CD14-positive monocyte (primary cell): ENCODE data around the gene ATP5F1D. TPM values are rescaled to one million over a fixed set of nuclear protein-coding genes. Genes with fewer than 3 reads are reported as not detected.

Experiments
- DNase-seq, 3 donors: peaks; one replicate each; pipeline ENCODE4 v3.0.0-alpha.2; 2011 to 2022
- H2AFZ ChIP-seq: 2 replicates; pipeline ENCODE4 v1.6.0; 2012; ENCODE audit warnings: mild to moderate bottlenecking, low read depth, low read length, inconsistent platforms; ENCODE audit not compliant: insufficient read depth, poor library complexity, severe bottlenecking
- H3K27ac ChIP-seq, 2 donors: 1 replicate in 1 of 2; 2 replicates in 1 of 2; pipeline ENCODE4 v1.5.1; 2012 to 2013; ENCODE audit warnings: low read length in 2 of 2, control low read depth in 1 of 2, inconsistent platforms in 1 of 2, low read depth in 1 of 2, mild to moderate bottlenecking in 1 of 2
- H3K27me3 ChIP-seq, 2 donors: one replicate each; pipeline versions ENCODE4 v1.6.0 to v1.6.1; 2011 to 2013; ENCODE audit warnings: low read length in 2 of 2; ENCODE audit not compliant: control insufficient read depth in 2 of 2, insufficient read depth in 2 of 2
- H3K36me3 ChIP-seq, 2 donors: replicated peaks in 1 of 2; 1 replicate in 1 of 2; 2 replicates in 1 of 2; pipeline versions ENCODE4 v1.5.1 to v1.6.1; 2012 to 2013; ENCODE audit warnings: low read length in 2 of 2, control low read depth in 1 of 2, inconsistent platforms in 1 of 2, mild to moderate bottlenecking in 1 of 2; ENCODE audit not compliant: insufficient read depth in 2 of 2, control insufficient read depth in 1 of 2
- H3K4me1 ChIP-seq, 2 donors: 1 replicate in 1 of 2; 2 replicates in 1 of 2; pipeline versions ENCODE4 v1.5.1 to v1.6.1; 2012 to 2013; ENCODE audit warnings: low read length in 2 of 2, control low read depth in 1 of 2, inconsistent platforms in 1 of 2, mild to moderate bottlenecking in 1 of 2, moderate library complexity in 1 of 2; ENCODE audit not compliant: insufficient read depth in 2 of 2, control insufficient read depth in 1 of 2
- H3K4me2 ChIP-seq: replicated peaks from 2 replicates; pipeline ENCODE3; 2012; ENCODE audit warnings: low read length, moderate library complexity, mild to moderate bottlenecking; ENCODE audit not compliant: poor library complexity, severe bottlenecking; ENCODE audit errors: extremely low read depth
- H3K4me3 ChIP-seq, 3 experiments: fragments of 200-600 bp in 1 of 3; sonication (generic) in 1 of 3; replicated peaks in 1 of 3; 1 replicate in 2 of 3; 2 replicates in 1 of 3; pipeline ENCODE4 v1.5.1; 2011 to 2013; ENCODE audit warnings: low read length in 3 of 3, mild to moderate bottlenecking in 3 of 3, control low read depth in 2 of 3, low read depth in 2 of 3, inconsistent platforms in 1 of 3, moderate library complexity in 1 of 3
- H3K79me2 ChIP-seq: 2 replicates; pipeline ENCODE4 v1.6.0; 2012; ENCODE audit warnings: mild to moderate bottlenecking, control low read depth, inconsistent platforms, low read length, moderate library complexity; ENCODE audit not compliant: insufficient read depth
- H3K9ac ChIP-seq: 2 replicates; pipeline ENCODE4 v1.6.0; 2017; ENCODE audit warnings: low read length, mild to moderate bottlenecking; ENCODE audit not compliant: insufficient read depth, poor library complexity, severe bottlenecking
- H3K9me3 ChIP-seq, 2 donors: replicated peaks in 1 of 2; 1 replicate in 1 of 2; 2 replicates in 1 of 2; pipeline versions ENCODE4 v1.5.1 to v1.6.1; 2012 to 2013; ENCODE audit warnings: low read length in 2 of 2, control low read depth in 1 of 2; ENCODE audit not compliant: control insufficient read depth in 1 of 2, insufficient read depth in 1 of 2
- H4K20me1 ChIP-seq: 2 replicates; pipeline ENCODE4 v1.6.0; 2012; ENCODE audit warnings: mild to moderate bottlenecking, low read length, control low read depth, moderate library complexity; ENCODE audit not compliant: insufficient read depth
- H3K27ac Mint-ChIP-seq, 7 donors: one replicate each; pipeline ENCODE4 v1.8.0; 2020; ENCODE audit warnings: mild to moderate bottlenecking in 7 of 7, mixed read lengths in 7 of 7, moderate library complexity in 6 of 7, inconsistent platforms in 2 of 7
- H3K27me3 Mint-ChIP-seq, 3 donors: one replicate each; pipeline ENCODE4 v1.8.0; 2021 to 2022; ENCODE audit warnings: low read depth in 3 of 3, mild to moderate bottlenecking in 3 of 3, mixed read lengths in 3 of 3, moderate library complexity in 3 of 3, inconsistent platforms in 1 of 3
- H3K36me3 Mint-ChIP-seq, 2 donors: one replicate each; pipeline ENCODE4 v1.8.0; 2020; ENCODE audit warnings: mixed read lengths in 2 of 2, inconsistent platforms in 1 of 2, mild to moderate bottlenecking in 1 of 2
- H3K4me1 Mint-ChIP-seq: one replicate; pipeline ENCODE4 v1.8.0; 2020; ENCODE audit warnings: mild to moderate bottlenecking, mixed read lengths
- H3K4me3 Mint-ChIP-seq, 2 donors: one replicate each; pipeline ENCODE4 v1.8.0; 2020; ENCODE audit warnings: mild to moderate bottlenecking in 2 of 2, mixed read lengths in 2 of 2, moderate library complexity in 1 of 2
- H3K9me3 Mint-ChIP-seq, 7 donors: one replicate each; pipeline ENCODE4 v1.8.0; 2020 to 2022; ENCODE audit warnings: mixed read lengths in 7 of 7, mild to moderate bottlenecking in 6 of 7, moderate library complexity in 6 of 7, inconsistent platforms in 2 of 7
- WGBS: methylation state at CpG from one replicate; pipeline ENCODE4 v1.1.5; 2013; ENCODE audit warnings: missing lambda C conversion rate; ENCODE audit not compliant: insufficient coverage; 5-methylcytosine and 5-hydroxymethylcytosine counted together
- intact Hi-C, 2 donors: fragments of 100-400 bp; cut with micrococcal nuclease; formaldehyde crosslinking; loops; one replicate each; pipeline versions ENCODE4 v1.15.0 to v1.15.1; 2023
- polyA plus RNA-seq, 3 donors: library from polyadenylated mRNA; depleted of rRNA in 1 of 3; unstranded in 2 of 3; stranded (reverse) in 1 of 3; fragments of 300-500 nt in 2 of 3; fragments of >200 nt in 1 of 3; fragmentation: Illumina TruSeq in 2 of 3; gene quantifications; 1 replicate in 2 of 3; 2 replicates in 1 of 3; pipeline ENCODE4 v1.2.3, GENCODE V29; 2012 to 2021
- TF ChIP-seq, protein P1 (sequence below): fragments of 200-600 bp; IDR thresholded peaks from one replicate; pipeline ENCODE4 v1.8.0; 2022; ENCODE audit warnings: antibody characterized with exemption, mild to moderate bottlenecking

Gene ATP5F1D
- polyA plus RNA-seq, 3 donors: 122 to 160 (median 143) TPM

GRCh38 chr19:1264801-1265614 lies 23.5 kb downstream of the ATP5F1D start:
- TF ChIP-seq, protein P1, sequence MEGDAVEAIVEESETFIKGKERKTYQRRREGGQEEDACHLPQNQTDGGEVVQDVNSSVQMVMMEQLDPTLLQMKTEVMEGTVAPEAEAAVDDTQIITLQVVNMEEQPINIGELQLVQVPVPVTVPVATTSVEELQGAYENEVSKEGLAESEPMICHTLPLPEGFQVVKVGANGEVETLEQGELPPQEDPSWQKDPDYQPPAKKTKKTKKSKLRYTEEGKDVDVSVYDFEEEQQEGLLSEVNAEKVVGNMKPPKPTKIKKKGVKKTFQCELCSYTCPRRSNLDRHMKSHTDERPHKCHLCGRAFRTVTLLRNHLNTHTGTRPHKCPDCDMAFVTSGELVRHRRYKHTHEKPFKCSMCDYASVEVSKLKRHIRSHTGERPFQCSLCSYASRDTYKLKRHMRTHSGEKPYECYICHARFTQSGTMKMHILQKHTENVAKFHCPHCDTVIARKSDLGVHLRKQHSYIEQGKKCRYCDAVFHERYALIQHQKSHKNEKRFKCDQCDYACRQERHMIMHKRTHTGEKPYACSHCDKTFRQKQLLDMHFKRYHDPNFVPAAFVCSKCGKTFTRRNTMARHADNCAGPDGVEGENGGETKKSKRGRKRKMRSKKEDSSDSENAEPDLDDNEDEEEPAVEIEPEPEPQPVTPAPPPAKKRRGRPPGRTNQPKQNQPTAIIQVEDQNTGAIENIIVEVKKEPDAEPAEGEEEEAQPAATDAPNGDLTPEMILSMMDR: no peak

GRCh38 chr19:1265615-1266128 lies 24.1 kb downstream of the ATP5F1D start:
- H3K9me3 ChIP-seq: no peaks in the 10 kb centered on the region
- TF ChIP-seq, protein P1: no peak
- H4K20me1 ChIP-seq: peaks cover 33% of the 10 kb centered on the region
- H3K4me3 ChIP-seq: peak overlapping the region in 2 of 3 experiments; percentile 39 to 77
- H3K36me3 Mint-ChIP-seq: peaks cover 6 to 8% of the 10 kb centered on the region in 2 donors
- H3K9ac ChIP-seq: peak overlapping the region; percentile 71
- H3K4me3 Mint-ChIP-seq: peak overlapping the region; percentile 68 to 74
- peak overlapping the region; percentile 89 for H3K4me2 ChIP-seq
- peaks cover 55% of the 10 kb centered on the region for H3K4me1 Mint-ChIP-seq
- peaks cover 61 to 75% of the 10 kb centered on the region in 2 donors for H3K4me1 ChIP-seq
- H3K27ac ChIP-seq: peak overlapping the region; percentile 19 to 79
- peaks cover 0 to 2% (median 0%) of the 10 kb centered on the region in 7 donors for H3K9me3 Mint-ChIP-seq
- peak overlapping the region; percentile 75 for H2AFZ ChIP-seq
- peaks cover 0 to 3% of the 10 kb centered on the region in 2 donors for H3K36me3 ChIP-seq
- intact Hi-C loops: loop anchor here in 1 of 2 donors (5.0 kb wide), 1 partner anchor 163 kb away; the partner anchor contains the start of gene GPX4
- 16% methylated on average over 18 of the region's 28 CpGs for WGBS
- DNase-seq: peak; percentile 88 to 96 (median 91)
- H3K27ac Mint-ChIP-seq: peak overlapping the region in 6 of 7 donors; percentile 60 to 83 (median 73)
- peaks cover 11 to 22% (median 14%) of the 10 kb centered on the region in 3 donors for H3K27me3 Mint-ChIP-seq
- H3K79me2 ChIP-seq: peaks cover 24% of the 10 kb centered on the region
- H3K27me3 ChIP-seq: peaks cover 0 to 8% of the 10 kb centered on the region in 2 donors

More at GRCh38 chr19:1264801-1265614, 23.5 kb downstream of the ATP5F1D start:
- DNase-seq: peak in 2 of 3 donors; percentile 60 to 82
- H3K4me1 ChIP-seq: peaks cover 61 to 75% of the 10 kb centered on the region in 2 donors
- no peaks in the 10 kb centered on the region for H3K9me3 ChIP-seq
- peaks cover 0 to 2% (median 0%) of the 10 kb centered on the region in 7 donors for H3K9me3 Mint-ChIP-seq
- H2AFZ ChIP-seq: no peak overlapping the region
- no peak overlapping the region for H3K4me2 ChIP-seq
- H3K27ac ChIP-seq: peak overlapping the region in 1 of 2 donors; percentile 9
- H3K36me3 ChIP-seq: no peaks in the 10 kb centered on the region
- peaks cover 49% of the 10 kb centered on the region for H3K4me1 Mint-ChIP-seq
- peaks cover 0 to 8% of the 10 kb centered on the region in 2 donors for H3K27me3 ChIP-seq
- H3K4me3 ChIP-seq: no peak overlapping the region
- H3K27me3 Mint-ChIP-seq: peaks cover 12 to 22% (median 14%) of the 10 kb centered on the region in 3 donors
- H3K27ac Mint-ChIP-seq: peak overlapping the region in 4 of 7 donors; percentile 26 to 70 (median 54)
- WGBS: 91% methylated on average over 22 of the region's 26 CpGs
- H3K4me3 Mint-ChIP-seq: peak overlapping the region; percentile 9 to 37
- H3K9ac ChIP-seq: no peak overlapping the region
- peaks cover 22% of the 10 kb centered on the region for H3K79me2 ChIP-seq
- peaks cover 32% of the 10 kb centered on the region for H4K20me1 ChIP-seq
- H3K36me3 Mint-ChIP-seq: peaks cover 0 to 5% of the 10 kb centered on the region in 2 donors
- intact Hi-C loops: loop anchor here in 1 of 2 donors (5.0 kb wide), 1 partner anchor 163 kb away; the partner anchor contains the start of gene GPX4
